ENCODE data around the gene NIBAN1. TPM values are rescaled to one million over a fixed set of nuclear protein-coding genes. Genes with fewer than 3 reads are reported as not detected.

Gene NIBAN1
- total and polyA plus RNA-seq, 9 of the 15 experiments (the other 6 are each of a cell fraction or from before 2014, with no cell fraction given), result 1.5 to 26.6 (median 16.2) TPM

DNA sequence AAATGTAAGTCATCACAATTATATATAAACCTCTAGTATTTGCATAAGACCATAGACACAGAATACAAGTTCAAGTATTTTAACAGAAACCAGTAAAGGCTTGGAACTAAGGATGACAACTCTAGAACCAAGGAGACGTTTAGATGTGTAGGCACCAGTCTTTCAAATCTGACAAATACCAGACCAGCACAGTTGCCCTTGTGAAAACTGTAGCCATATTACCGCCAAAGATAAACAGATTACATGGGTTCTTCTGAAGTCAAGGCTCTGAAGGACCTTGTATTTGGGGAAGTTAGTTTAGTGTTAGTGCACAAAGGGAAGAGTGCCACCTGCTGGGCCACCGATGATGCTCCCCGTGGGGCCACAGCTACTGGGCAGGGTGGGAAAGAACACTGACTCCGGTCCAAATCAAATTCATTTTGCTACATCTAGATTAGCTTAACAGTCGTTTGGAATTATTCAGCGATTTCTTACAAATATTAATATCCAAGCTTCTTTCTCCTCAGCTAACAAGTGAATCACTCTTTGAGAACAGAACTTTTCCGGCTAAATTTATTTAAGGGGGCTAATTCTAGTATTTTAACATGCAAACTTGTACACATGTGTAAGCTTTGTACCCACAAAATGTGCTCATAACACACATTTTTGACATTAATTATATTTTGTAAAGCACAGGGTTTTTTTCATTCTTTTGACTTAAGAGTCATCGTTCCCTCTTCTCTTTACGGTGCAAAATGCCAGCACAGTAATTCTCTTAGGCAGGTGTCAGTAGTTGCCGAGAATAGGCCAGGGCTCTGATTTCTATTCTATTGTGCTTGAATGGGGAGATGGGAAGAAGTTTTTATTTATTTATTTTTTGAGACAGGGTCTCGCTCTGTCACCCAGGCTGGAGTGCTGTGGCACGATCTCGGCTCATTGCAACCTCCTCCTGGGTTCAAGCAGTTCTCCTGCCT lies 8.0 kb upstream of the NIBAN1 start (continued):
- TF ChIP-seq LCOR (CRISPR knock-in tag; IDR thresholded peaks at IDR 0.05), result peak; percentile 97
- no peak for TF ChIP-seq POLR2B (IDR thresholded peaks at IDR 0.05; ENCODE audit: low read depth, partially characterized antibody)
- peak; percentile 89 for TF ChIP-seq CC2D1A (IDR thresholded peaks at IDR 0.05)
- no peak for TF ChIP-seq ZNF699 (CRISPR knock-in tag; IDR thresholded peaks at IDR 0.05; ENCODE audit: insufficient replicate concordance)
- TF ChIP-seq C11orf30 (IDR thresholded peaks at IDR 0.05; ENCODE audit: low read depth), result no peak
- peak; percentile 94 for TF ChIP-seq GATA2 (CRISPR knock-in tag; IDR thresholded peaks at IDR 0.05)
- peak in 1 of 2 experiments; percentile 64; a peak in 2 of 4 replicates for TF ChIP-seq TBL1XR1 (IDR thresholded peaks at IDR 0.05; ENCODE audit: low read length in 2 of 2)
- no peak for TF ChIP-seq NCOR1 (IDR thresholded peaks at IDR 0.05)
- no peak for TF ChIP-seq CCNT2 (IDR thresholded peaks at IDR 0.05; ENCODE audit: borderline replicate concordance, extremely low read depth, insufficient read length, low read depth, low read length)
- peak; percentile 14 for TF ChIP-seq ZFP36 (IDR thresholded peaks at IDR 0.05; ENCODE audit: low read depth, low read length, partially characterized antibody)
- TF ChIP-seq SMAD4 (CRISPR knock-in tag; conservative IDR thresholded peaks at IDR 0.05), result peak; percentile 50; the same call in 1 of the 2 replicates
- TF ChIP-seq, protein P1, sequence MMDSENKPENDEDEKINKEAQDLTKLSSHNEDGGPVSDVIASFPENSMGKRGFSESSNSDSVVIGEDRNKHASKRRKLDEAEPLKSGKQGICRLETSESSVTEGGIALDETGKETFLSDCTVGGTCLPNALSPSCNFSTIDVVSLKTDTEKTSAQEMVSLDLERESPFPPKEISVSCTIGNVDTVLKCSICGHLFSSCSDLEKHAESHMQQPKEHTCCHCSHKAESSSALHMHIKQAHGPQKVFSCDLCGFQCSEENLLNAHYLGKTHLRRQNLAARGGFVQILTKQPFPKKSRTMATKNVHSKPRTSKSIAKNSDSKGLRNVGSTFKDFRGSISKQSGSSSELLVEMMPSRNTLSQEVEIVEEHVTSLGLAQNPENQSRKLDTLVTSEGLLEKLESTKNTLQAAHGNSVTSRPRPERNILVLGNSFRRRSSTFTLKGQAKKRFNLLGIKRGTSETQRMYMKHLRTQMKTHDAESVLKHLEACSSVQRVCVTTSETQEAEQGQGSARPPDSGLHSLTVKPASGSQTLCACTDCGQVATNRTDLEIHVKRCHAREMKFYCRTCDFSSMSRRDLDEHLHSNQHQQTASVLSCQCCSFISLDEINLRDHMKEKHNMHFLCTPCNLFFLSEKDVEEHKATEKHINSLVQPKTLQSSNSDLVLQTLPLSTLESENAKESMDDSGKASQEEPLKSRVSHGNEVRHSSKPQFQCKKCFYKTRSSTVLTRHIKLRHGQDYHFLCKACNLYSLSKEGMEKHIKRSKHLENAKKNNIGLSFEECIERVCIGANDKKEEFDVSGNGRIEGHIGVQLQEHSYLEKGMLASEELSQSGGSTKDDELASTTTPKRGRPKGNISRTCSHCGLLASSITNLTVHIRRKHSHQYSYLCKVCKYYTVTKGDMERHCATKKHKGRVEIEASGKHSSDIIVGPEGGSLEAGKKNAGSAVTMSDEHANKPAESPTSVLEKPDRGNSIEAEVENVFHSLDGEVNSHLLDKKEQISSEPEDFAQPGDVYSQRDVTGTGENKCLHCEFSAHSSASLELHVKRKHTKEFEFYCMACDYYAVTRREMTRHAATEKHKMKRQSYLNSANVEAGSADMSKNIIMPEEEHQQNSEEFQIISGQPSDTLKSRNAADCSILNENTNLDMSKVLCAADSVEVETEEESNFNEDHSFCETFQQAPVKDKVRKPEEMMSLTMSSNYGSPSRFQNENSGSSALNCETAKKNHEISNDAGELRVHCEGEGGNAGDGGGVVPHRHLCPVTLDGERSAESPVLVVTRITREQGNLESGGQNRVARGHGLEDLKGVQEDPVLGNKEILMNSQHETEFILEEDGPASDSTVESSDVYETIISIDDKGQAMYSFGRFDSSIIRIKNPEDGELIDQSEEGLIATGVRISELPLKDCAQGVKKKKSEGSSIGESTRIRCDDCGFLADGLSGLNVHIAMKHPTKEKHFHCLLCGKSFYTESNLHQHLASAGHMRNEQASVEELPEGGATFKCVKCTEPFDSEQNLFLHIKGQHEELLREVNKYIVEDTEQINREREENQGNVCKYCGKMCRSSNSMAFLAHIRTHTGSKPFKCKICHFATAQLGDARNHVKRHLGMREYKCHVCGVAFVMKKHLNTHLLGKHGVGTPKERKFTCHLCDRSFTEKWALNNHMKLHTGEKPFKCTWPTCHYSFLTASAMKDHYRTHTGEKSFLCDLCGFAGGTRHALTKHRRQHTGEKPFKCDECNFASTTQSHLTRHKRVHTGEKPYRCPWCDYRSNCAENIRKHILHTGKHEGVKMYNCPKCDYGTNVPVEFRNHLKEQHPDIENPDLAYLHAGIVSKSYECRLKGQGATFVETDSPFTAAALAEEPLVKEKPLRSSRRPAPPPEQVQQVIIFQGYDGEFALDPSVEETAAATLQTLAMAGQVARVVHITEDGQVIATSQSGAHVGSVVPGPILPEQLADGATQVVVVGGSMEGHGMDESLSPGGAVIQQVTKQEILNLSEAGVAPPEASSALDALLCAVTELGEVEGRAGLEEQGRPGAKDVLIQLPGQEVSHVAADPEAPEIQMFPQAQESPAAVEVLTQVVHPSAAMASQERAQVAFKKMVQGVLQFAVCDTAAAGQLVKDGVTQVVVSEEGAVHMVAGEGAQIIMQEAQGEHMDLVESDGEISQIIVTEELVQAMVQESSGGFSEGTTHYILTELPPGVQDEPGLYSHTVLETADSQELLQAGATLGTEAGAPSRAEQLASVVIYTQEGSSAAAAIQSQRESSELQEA (IDR thresholded peaks at IDR 0.05; ENCODE audit: low read depth), result no peak
- TF ChIP-seq HDAC8 (tag; IDR thresholded peaks at IDR 0.05), result no peak

Data from K562 (cell line).